Activated CD8-positive, alpha-beta memory T cell treated with anti-CD3 and anti-CD28 coated beads, Interleukin-2, amount 50 U/mL, for 1 hour (primary cell): Measurements from ENCODE around the gene HTRA1.

Experiments
- DNase-seq: peaks from one replicate; pipeline ENCODE4 v3.0.0-alpha.2; 2020; ENCODE audit errors: extremely low read depth

Gene HTRA1

DNA sequence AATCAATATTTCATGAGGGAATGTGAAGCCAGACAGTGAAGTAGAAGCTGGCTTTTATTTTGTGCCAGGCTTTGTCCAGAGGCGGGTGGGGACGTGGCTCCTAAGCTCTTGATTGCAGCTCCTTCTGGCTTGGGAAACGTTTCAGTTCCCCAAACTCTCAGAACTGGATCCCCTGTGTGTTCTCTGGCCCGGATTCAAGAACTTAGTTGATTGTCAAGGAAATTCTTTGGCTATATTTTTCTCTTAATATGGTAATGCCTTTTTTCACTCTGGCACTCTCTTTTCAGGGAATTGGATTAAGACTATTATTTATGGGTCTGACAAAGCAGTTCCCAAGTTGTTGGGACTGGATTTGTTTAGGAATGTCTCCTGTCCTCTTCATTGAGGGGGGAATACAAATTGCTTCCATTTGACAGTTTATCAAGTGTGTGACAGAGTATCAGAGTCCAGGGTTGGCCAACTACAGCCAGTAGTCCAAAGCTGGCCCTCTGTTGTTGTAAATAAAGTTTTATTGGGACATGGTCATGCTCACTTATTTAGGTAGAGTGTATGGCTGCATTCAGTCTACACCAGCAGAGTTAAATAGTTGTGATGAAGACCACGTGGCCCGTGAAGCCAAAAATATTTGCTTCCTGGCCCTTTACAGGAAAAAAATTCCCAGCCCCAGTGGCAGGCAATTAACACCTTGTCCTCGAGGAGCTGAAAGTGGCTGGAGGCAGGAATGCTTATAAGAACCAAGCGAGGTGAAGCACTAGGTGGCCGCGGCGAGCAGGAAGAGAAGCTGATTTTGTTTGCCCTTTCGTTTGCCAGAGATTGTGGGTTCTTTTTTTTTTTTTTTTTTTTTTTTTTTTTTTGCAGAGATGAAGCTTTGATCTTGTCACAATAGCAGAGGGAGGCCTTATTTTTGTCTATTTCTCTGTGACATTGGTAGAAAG lies 34.3 kb downstream of the HTRA1 start:
- DNase-seq = no peak

DNA sequence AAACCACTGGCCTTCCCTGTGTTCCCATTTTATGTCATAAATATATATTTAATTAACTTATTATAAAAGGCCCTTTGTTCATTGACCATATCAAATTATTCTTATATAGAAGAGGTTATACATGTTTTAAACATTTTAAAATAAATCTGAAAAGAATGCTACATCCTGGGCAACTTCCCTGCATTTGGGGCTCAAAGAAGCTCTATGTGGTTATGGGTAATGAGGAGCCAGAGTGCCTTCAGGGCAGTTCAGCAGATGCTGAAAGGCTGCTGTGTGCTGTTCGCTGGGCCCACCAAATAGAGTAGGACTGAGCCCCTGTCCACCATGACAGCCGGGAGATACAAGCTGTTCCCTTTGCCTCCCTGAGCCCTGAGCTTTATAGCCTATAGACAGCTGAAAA lies 35.9 kb downstream of the HTRA1 start:
- no peak for DNase-seq

DNA sequence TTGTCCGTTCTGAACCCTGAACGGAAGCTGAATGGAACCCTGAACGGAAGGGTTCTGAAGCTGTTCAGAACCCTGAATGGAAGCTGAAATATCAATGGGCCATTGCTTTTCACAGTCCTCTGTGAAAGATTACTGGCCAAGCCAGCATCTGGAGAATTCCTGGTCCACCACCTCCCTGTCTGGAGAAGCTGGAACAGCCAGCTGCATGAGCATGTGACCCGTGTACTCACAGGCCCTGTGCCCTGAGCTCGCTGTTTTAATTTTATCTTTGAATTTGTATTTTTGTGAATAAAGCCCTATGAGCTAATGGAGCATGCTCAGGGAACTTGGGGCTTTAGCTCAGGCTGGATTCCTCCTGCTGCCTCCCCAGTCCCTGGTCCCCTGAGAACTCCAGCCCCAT lies 37.2 kb downstream of the HTRA1 start:
- DNase-seq = no peak

DNA sequence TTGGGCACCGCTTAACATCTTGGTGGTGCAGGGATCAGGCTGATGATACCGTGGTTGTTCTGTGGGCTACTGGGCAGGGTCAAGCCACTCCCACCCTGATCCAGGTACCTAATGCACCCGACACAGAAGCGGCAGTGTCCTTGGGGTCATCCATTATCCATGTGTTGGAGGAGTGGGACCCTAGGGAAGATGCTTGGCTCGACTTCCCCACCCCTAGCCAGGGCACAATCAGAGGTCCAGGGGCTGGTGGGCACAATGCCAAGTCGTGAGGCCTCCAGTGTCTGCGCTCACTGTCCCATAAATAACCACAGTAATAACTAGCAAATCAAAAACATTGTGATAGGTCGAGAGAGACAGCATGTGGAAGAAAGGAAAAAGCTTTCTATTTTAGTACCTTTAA lies 37.7 kb downstream of the HTRA1 start:
- DNase-seq = no peak

DNA sequence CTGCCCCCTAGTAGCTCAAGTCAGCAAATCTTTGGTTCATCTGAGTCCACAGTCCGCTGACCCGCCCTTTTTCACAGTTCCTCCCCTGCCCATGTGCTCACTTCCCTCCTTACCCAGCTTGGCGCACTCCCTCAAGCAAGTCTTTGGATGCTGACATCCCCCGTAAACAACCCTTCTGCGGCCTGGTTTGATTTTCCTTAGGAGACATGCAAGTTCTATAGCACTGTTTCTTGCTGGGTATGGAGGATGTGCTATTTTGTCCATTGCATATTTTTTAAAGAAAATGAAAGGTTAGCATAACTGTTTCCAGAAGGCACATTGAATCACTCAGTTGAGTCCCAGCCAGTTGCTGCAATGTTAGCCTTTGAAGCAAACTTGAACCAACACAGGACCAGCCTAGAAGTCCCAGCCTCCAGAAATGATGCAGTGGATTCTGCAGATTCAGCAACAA lies 38.2 kb downstream of the HTRA1 start:
- no peak for DNase-seq

DNA sequence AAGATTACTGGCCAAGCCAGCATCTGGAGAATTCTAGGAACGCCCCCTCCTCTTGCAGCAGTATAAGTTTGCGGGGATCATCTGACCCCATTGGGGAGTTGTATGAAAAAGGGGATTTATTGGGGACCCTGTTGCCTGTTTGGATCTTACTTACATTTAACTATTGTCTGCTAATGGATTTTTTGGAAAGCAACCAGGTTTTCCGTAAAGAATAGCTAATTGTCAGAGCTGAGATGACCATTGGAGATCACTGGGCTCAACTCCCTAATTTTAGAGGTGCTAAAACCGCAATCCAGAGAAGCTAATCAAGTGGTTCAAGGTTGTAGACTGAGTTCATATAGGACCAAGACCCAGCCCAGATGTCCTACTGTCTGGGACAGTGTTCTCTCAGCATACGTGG lies 38.8 kb downstream of the HTRA1 start:
- no peak for DNase-seq

DNA sequence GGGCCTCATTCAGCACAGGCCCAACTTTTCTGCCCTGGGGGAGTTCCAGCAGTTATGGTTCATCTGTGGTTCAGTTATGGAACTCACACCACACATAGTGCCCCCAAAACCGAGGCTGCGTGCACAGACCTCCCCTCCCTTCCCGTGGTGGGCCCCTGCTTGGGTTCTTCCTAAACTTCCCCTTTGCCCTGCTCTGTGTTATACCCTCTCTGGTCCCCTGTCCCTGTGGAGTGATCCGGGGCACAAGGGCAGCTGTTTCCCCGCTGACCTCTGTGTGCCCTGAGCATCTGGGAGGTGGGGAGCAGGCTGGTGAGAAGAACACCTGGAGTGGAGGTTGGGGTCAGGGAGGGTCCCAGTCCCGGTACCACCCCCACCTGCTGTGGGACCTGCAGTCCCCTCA lies 39.4 kb downstream of the HTRA1 start:
- no peak for DNase-seq

DNA sequence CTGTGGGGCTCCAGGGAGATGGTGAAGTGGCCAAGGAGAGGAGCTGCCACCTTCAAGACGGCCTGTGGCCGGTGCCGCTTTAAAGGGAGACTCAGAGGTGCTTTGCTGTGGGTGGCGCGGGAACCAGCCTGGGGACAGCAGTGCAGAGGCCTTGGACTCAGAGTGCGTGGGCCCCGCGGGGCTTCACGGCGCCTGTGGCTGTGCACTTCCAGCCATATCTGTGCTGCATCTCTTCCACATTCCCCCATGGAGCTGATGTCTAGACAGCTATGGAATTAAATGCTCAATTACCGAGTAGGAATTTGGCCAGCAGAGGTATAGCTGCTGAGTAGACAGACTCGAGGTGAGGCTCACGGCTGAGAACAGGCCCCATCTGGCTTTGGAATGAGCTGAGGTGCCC lies 41.7 kb downstream of the HTRA1 start:
- no peak for DNase-seq

DNA sequence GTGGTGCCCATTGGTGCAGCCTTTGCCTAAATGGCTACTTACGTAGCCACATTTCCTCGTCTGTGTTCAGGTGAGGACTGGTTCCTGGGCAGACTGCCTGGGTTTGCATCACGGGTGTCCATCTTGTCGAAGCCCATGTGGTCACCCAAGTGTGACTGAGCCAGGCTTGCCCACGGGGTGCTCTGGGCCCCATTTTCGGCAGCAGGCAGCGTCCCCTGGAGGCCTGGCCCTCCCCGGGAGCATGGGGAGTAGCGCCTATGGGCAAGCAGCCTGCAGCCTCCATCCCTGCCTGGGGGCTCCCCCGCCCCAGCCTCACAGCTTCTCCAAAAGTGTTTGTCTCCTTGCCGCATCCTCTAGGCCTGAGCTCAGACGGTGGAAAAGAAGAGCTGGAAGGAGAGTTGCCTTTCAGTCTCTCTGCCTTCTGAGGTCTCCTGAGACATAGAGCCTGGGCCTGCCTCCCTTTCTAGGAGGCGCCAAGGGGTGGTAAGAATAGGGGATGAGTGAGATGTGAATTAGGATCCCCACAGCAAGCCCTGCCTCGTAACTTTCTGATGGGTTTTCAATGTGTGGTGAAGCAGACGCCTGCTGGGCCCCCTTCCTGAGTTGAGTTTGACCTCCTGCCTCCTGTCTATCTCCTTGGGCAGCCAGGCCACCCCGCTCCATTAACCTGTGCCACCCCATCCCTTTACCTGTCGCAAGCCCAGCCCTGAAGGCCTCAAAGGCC lies 42.7 kb downstream of the HTRA1 start:
- no peak for DNase-seq

DNA sequence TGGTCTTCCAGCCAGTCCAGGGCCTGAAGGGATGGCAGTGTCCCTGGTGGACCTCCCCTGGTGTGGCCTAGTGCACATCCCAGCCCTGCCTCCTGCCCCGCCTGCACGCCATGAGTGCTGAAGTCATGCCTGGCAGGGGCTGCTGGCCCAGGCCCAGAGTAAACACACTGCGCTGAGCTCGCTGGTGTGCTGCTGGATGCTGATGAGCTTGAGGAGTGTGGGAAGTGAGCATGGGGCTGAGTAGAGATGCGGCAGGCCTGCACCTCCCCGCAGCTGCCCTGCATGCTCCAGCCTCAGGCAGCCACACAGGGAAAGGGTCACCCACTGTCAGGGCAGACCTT lies 43.2 kb downstream of the HTRA1 start:
- DNase-seq = no peak

DNA sequence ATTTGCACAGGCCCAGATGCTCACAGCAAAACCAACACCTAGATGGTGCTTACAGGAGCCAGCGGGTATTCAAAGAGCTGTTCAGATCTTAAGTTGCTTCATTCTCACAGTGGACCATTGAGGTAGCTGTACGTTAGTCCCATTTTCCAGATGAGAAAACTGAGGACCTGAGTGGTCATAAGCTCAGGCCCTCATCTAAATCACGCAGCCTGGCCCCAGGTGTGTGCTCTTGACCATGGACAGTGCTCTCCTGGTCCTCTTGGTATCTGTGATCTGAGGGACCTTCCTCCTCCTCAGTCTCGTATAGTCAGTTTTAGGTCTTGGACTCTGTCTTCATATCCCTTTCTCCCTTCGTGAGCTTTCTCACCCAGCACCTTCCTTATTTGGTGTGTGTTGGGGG lies 43.7 kb downstream of the HTRA1 start:
- DNase-seq = no peak

DNA sequence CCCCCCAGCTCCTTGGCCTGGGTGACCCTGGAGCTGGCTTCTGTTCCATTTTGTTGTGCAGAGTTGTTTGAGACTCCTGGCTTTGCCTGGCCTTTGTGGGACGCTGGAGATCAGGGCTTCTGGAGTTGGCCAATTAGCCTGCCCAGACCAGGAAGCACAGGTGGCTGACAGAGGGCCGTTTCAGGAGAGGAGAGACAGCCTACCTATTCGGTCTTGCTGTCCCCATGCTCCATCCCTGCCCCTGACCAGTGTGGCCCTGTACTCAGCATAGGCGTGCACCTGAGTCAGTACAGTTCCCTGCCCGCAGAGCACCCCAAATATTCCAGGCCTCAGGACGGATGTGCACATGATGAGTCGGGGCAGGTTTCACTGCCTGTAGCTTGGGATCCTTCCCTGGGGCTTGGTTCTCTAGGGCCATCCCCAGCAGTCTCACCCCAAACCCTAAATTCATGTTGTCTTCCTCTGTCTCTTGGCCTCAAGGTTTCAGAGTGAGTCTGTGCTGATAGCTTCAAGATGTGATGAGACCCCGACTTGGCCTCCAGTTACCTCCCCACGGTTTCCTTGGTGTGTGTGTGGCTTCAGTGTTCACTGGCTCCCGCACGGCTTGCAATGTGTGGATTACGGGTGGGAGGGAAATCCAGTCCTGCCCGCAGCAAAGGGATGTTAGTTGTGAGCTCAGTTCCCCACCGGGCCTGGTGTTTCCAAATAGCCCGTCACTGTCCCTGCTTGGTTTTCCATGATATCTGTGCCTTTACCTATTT lies 44.7 kb downstream of the HTRA1 start:
- no peak for DNase-seq

DNA sequence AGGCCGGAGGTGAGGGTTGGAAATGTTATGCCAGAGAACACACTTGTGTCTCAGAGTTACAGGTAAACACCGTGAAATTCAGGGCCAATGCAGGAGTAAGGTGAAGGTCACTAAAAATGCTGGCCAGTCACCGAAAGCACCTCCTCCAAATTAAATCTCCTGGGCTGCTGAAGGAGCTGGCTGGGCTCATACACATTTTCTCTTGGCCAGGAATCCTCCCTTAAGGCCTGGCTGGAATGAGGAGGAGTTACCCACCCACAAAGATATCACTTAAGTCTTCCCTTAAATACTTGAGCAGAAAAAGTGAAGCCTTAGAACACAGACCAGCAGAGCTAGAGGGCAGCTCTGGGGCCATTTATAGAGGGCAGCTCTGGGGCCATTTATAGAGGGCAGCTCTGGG lies 46.3 kb downstream of the HTRA1 start:
- no peak for DNase-seq

DNA sequence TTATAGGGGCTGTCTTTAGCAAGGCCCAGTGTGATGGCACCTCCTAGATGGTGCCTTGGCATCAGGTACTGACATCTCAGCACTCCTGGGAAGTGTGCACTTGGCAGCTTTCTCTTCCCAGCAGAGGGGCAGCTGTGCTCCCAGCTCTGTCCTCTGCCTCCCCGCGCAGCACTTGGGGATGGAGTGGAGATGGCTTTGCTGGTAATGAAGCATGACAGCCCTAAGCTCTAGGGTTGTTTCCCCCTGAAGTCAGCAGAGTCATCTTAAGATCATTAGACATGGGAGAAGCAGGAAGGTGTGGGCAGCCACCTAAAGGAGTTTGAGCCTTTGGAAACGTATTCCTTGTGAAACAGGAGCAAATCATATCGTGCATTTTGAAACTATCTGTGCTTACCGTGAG lies 46.7 kb downstream of the HTRA1 start:
- no peak for DNase-seq

DNA sequence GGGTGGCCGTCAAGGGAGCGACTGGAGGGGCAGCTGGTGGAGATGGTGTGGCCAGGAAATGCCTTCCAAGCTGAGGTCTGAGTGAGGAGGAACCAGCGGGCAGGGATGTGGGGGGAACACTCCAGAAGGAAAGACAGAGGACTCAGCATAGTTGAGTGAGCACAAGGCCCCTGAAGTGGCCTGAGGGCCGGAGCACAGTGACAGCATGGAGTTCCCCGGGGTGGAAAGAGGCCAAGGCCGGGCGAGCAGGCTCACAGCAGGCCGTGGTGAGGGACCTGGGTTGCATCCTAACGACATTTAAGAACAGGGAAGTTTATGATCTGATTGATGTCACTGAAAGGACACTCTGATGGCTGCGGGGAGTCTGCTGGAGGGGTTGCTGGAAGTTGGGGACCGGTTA lies 48.0 kb downstream of the HTRA1 start:
- DNase-seq = no peak

DNA sequence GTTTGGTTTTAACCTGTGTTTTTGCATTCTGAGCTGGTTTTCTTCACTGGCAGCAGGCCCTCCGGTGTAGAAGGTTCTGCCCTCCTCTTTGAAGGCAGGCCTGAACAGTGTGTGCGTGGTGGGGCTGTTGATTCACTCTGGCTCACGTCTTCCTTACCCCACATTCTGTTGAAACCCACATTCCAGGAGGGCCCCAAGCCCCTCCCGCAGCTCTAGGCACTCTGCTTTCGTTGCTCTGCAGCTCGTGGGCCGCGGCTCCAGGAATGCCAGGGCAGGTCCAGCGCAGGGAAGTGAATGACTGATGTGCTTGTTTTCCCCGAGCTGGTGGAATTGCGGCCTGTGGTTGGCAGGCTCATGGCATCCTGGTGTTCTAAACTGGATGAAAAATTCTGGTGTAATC lies 49.0 kb downstream of the HTRA1 start:
- no peak for DNase-seq

DNA sequence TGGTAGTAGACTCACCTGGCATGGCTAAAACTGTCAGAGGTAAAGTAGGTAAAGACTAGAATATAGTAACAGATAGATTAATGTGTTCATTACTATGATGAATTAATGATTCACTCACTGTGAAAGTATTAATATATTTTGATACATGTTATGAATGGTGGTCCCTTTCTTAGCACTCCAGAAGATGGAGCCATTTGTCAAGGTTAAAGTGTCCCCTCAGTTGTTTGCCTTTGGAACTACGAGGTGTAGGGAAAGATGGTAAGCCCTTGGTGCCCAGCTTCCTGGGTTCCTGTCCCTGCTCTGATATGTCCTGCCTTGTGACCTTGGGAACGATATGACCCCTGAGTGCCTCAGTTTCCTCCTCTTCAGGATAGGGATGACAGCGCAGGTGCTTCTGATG lies 49.4 kb downstream of the HTRA1 start:
- no peak for DNase-seq

DNA sequence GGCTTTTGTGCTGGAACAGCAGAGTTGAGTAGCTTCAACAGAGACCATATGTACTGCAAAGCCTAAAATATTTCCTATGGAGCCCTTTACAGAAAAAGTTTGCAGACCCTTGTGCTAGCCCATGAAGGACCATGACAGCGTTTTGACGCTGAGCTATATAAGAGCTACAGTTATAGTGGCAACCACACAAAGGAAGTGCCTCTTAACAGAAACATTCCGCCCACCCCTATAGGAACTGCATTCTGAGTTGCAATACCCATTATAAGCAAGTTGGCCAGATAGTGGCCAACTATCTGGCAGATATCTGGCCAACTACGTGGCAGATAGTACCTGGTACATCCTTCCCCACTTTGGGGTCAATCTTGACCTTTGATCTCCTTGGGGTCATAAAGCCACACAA lies 51.7 kb downstream of the HTRA1 start:
- no peak for DNase-seq

DNA sequence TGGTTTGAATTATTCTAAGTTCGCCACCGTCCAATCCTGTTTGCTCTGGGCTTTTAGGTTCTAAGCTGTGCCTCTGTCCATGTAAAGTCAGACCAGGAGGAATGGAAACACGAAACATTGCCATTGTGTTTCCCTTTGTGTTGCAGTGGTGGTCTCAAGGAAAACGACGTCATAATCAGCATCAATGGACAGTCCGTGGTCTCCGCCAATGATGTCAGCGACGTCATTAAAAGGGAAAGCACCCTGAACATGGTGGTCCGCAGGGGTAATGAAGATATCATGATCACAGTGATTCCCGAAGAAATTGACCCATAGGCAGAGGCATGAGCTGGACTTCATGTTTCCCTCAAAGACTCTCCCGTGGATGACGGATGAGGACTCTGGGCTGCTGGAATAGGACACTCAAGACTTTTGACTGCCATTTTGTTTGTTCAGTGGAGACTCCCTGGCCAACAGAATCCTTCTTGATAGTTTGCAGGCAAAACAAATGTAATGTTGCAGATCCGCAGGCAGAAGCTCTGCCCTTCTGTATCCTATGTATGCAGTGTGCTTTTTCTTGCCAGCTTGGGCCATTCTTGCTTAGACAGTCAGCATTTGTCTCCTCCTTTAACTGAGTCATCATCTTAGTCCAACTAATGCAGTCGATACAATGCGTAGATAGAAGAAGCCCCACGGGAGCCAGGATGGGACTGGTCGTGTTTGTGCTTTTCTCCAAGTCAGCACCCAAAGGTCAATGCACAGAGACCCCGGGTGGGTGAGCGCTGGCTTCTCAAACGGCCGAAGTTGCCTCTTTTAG lies 52.9 kb downstream of the HTRA1 start:
- DNase-seq = no peak

DNA sequence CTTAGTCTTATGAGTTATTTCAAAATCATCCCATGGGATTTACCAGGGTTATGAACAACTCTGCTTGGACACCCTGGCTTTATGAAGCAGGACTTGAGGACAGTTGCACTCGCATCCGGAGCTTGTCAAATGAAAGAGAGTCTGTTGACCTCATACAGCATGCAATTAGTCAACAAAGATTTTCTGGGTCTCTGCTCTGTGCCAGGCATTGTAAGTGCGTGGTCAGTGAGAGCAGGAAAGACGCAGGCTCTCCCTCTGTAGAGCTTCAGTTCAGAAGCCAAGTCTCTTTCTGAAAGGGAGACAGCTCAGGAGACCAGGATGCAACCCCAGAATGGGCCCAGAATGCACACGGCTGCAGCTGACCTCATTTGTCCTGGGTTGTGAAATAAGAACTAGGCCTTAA lies 53.7 kb downstream of the HTRA1 start:
- DNase-seq = no peak

DNA sequence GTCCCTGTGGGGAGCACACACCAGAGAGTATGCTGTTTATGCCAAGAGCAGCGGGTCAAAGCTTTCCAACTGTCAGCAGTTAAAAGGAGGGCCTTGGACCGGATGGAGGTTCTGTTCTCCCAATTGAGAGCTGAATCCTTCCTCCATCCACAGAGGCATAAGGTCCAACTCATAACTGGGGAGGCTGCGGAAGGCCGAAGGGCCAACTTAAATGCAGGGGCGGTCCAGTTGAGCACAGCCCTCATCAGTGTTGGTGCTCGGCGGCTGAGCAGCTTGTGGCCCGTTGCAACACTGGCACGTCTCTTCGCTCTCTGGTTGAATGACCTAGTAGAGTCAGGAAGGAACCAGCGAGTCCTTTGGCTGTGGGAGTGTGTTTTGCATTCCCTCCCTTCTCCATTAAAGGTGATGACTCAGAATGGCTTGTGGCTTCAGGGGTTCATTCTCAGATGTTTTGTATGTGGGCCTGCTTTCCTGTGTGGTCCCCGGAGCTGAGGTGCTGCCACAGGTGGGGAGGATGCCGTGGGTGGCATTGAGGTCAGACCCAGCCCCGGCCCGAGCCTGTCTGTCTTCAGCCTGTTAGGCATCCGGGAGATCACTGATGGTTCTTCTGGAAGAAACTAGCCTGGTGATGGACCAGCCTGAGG lies 54.4 kb downstream of the HTRA1 start:
- peak; percentile 31 for DNase-seq
